IMR-90 (cell line): ENCODE results near the gene TBPL1. TPM values are rescaled to one million over a fixed set of nuclear protein-coding genes. Genes with fewer than 3 reads are reported as not detected.

Experiments used
- ATAC-seq: fragments of 200-7000 bp; cut with Tn5 transposase; 2 replicates; pipeline ENCODE4 v1.9.1; 2020; ENCODE audit warnings: low read depth, mild to moderate bottlenecking, moderate library complexity
- BruUV-seq: library from RNA; stranded (reverse); fragments of 400-500 nt; replicated peaks from 2 replicates; lab custom pipeline; 2021; lab: Mats Ljungman, UMichigan
- CTCF ChIA-PET: fragments of 300-600 bp; formaldehyde crosslinking; extraction: SDS; loops from one replicate; lab custom pipeline; 2021; ENCODE audit warnings: antibody characterized with exemption; lab: Yijun Ruan, JAX
- POLR2A ChIA-PET: fragments of 300-600 bp; sonication (Branson Sonifier 250); formaldehyde crosslinking; loops from one replicate; lab custom pipeline; 2022; ENCODE audit warnings: antibody characterized with exemption; ENCODE audit not compliant: unreplicated experiment; lab: Charles Lee
- DNase-seq: peaks from one replicate; pipeline ENCODE4 v3.0.0; 2013
- H2AFZ ChIP-seq: replicated peaks from 2 replicates; pipeline ENCODE3; 2013; ENCODE audit warnings: low read length, mild to moderate bottlenecking; ENCODE audit not compliant: poor library complexity
- H2AK5ac ChIP-seq: 2 replicates; pipeline ENCODE4 v1.6.1; 2013; ENCODE audit warnings: low read depth, low read length, inconsistent platforms
- H2AK9ac ChIP-seq: replicated peaks from 2 replicates; pipeline ENCODE3; 2013; ENCODE audit warnings: mild to moderate bottlenecking, low read depth, low read length, moderate library complexity; ENCODE audit not compliant: poor library complexity
- H2BK120ac ChIP-seq: 2 replicates; pipeline ENCODE4 v1.6.1; 2013; ENCODE audit warnings: low read depth, low read length, inconsistent platforms
- H2BK15ac ChIP-seq: 3 replicates; pipeline ENCODE4 v1.6.1; 2013; ENCODE audit warnings: low read depth, low read length, inconsistent platforms
- H2BK20ac ChIP-seq: 2 replicates; pipeline ENCODE4 v1.6.1; 2013; ENCODE audit warnings: low read depth, mild to moderate bottlenecking, inconsistent platforms, low read length, moderate library complexity
- H2BK5ac ChIP-seq: 2 replicates; pipeline ENCODE4 v1.6.1; 2013; ENCODE audit warnings: mild to moderate bottlenecking, low read depth, low read length, inconsistent platforms; ENCODE audit not compliant: poor library complexity, severe bottlenecking
- H3K14ac ChIP-seq: replicated peaks from 2 replicates; pipeline ENCODE4 v1.6.1; 2013; ENCODE audit warnings: low read depth, low read length, inconsistent platforms
- H3K18ac ChIP-seq: 2 replicates; pipeline ENCODE4 v1.6.1; 2013; ENCODE audit warnings: low read depth, low read length, control low read depth
- H3K23ac ChIP-seq: 2 replicates; pipeline ENCODE4 v1.6.1; 2013; ENCODE audit warnings: low read depth, low read length, inconsistent platforms
- H3K27ac ChIP-seq: 2 replicates; pipeline ENCODE4 v1.5.1; 2013; ENCODE audit warnings: mild to moderate bottlenecking, control low read depth, low read length; ENCODE audit not compliant: insufficient read depth
- H3K27me3 ChIP-seq: 2 replicates; pipeline ENCODE4 v1.6.1; 2013; ENCODE audit warnings: low read length; ENCODE audit not compliant: control insufficient read depth, insufficient read depth
- H3K36me3 ChIP-seq: 2 replicates; pipeline ENCODE4 v1.6.1; 2013; ENCODE audit warnings: low read length, mixed read lengths; ENCODE audit not compliant: control insufficient read depth, insufficient read depth
- H3K4ac ChIP-seq: 2 replicates; pipeline ENCODE4 v1.6.1; 2013; ENCODE audit warnings: low read depth, low read length, inconsistent platforms
- H3K4me1 ChIP-seq: 2 replicates; pipeline ENCODE4 v1.6.1; 2013; ENCODE audit warnings: low read length, mixed read lengths; ENCODE audit not compliant: control insufficient read depth, insufficient read depth
- H3K4me2 ChIP-seq: 2 replicates; pipeline ENCODE4 v1.6.1; 2013; ENCODE audit warnings: low read depth, mild to moderate bottlenecking, control low read depth, low read length, moderate library complexity
- H3K4me3 ChIP-seq: 2 replicates; pipeline ENCODE4 v1.5.1; 2013; ENCODE audit warnings: low read depth, mild to moderate bottlenecking, control low read depth, low read length, moderate library complexity; ENCODE audit not compliant: insufficient read depth
- H3K56ac ChIP-seq: 2 replicates; pipeline ENCODE4 v1.6.1; 2013; ENCODE audit warnings: low read length, inconsistent platforms; ENCODE audit not compliant: insufficient read depth; ENCODE audit errors: extremely low read depth
- H3K79me1 ChIP-seq, 2 experiments: 2 replicates each; pipeline ENCODE4 v1.6.1; 2013; ENCODE audit warnings: low read length in 2 of 2, inconsistent platforms in 1 of 2, low read depth in 1 of 2
- H3K9ac ChIP-seq: 2 replicates; pipeline ENCODE4 v1.6.1; 2013; ENCODE audit warnings: low read depth, low read length, control low read depth
- H3K9me1 ChIP-seq: 2 replicates; pipeline ENCODE4 v1.6.1; 2013; ENCODE audit warnings: low read length, inconsistent platforms; ENCODE audit not compliant: insufficient read depth
- H3K9me3 ChIP-seq: 2 replicates; pipeline ENCODE4 v1.6.1; 2013; ENCODE audit warnings: low read length; ENCODE audit not compliant: control insufficient read depth, insufficient read depth
- H4K20me1 ChIP-seq: 2 replicates; pipeline ENCODE4 v1.6.1; 2013; ENCODE audit warnings: low read length, inconsistent platforms; ENCODE audit not compliant: insufficient read depth
- H4K5ac ChIP-seq: 2 replicates; pipeline ENCODE4 v1.6.1; 2013; ENCODE audit warnings: mild to moderate bottlenecking, low read depth, low read length, control low read depth
- H4K8ac ChIP-seq, 2 experiments: 2 replicates each; pipeline ENCODE4 v1.6.1; 2013; ENCODE audit warnings: low read depth in 2 of 2, low read length in 2 of 2, control low read depth in 1 of 2, inconsistent platforms in 1 of 2
- H4K91ac ChIP-seq: 2 replicates; pipeline ENCODE4 v1.6.1; 2013; ENCODE audit warnings: low read depth, low read length, inconsistent platforms; ENCODE audit not compliant: insufficient read depth
- BHLHE40 ChIP-seq: fragments of 150-350 bp; IDR thresholded peaks from 2 replicates; pipeline ENCODE4 v1.6.1; 2016; ENCODE audit warnings: mild to moderate bottlenecking, low read depth, low read length
- CHD1 ChIP-seq: IDR thresholded peaks from 2 replicates; pipeline ENCODE4 v1.6.1; 2012; ENCODE audit warnings: low read depth, low read length, improper control_type of control experiment
- CTCF ChIP-seq: conservative IDR thresholded peaks from 2 replicates; pipeline ENCODE4 v1.5.1; 2012; ENCODE audit warnings: mild to moderate bottlenecking, low read depth, low read length, improper control_type of control experiment
- FOS ChIP-seq: fragments of 150-350 bp; IDR thresholded peaks from 2 replicates; pipeline ENCODE4 v1.6.1; 2016; ENCODE audit warnings: low read depth, low read length
- MAFK ChIP-seq: IDR thresholded peaks from 2 replicates; pipeline ENCODE4 v1.6.1; 2012; ENCODE audit warnings: low read depth, low read length, improper control_type of control experiment
- RAD21 ChIP-seq: IDR thresholded peaks from 2 replicates; pipeline ENCODE4 v1.6.1; 2012; ENCODE audit warnings: low read length, improper control_type of control experiment
- SMC3 ChIP-seq: fragments of 150-350 bp; IDR thresholded peaks from 2 replicates; pipeline ENCODE4 v1.6.1; 2016; ENCODE audit warnings: low read depth, mild to moderate bottlenecking, antibody characterized with exemption, low read length, moderate library complexity
- WGBS, 2 experiments: methylation state at CpG; one replicate each; pipeline versions ENCODE4 v1.1.5 to v1.1.7; 2013; ENCODE audit warnings: missing lambda C conversion rate in 2 of 2; ENCODE audit not compliant: insufficient read length in 1 of 2; ENCODE audit errors: extremely low coverage in 2 of 2; 5-methylcytosine and 5-hydroxymethylcytosine counted together
- dilution Hi-C: fragments of 300-500 bp; cut with HindIII; formaldehyde crosslinking; loops from one replicate; pipeline ENCODE4 v1.14.3; 2018; ENCODE audit warnings: low sequenced_read_pairs; ENCODE audit not compliant: unreplicated experiment
- in situ Hi-C: fragments of 300-500 bp; cut with MboI; formaldehyde crosslinking; loops from 3 replicates; pipeline ENCODE4 v1.14.3; 2019; ENCODE audit warnings: low sequenced_read_pairs, inconsistent platforms, mixed read lengths
- intact Hi-C: fragments of 100-400 bp; cut with micrococcal nuclease; formaldehyde crosslinking; loops from 2 replicates; pipeline ENCODE4 v1.10.0; 2022
- polyA plus RNA-seq, 3 experiments: library from polyadenylated mRNA; depleted of rRNA; stranded (reverse); fragments of >200 nt; gene quantifications; 2 replicates each; pipeline ENCODE4 v1.2.3, GENCODE V29; 2012; ENCODE audit warnings: low replicate concordance in 1 of 3
- total RNA-seq: library from RNA; depleted of rRNA; stranded (reverse); fragments of >200 nt; gene quantifications from 2 replicates; pipeline ENCODE4 v1.2.3, GENCODE V29; 2012

Gene TBPL1
- total and polyA plus RNA-seq, 2 of the 4 experiments (the other 2 are of a cell fraction), result 25.6 to 32.5 TPM

GRCh38 chr6:133921249-133921859, 31.7 kb upstream of the TBPL1 start:
- BruUV-seq, result no TSS peak
- no peak overlapping the region for H3K56ac ChIP-seq
- H2BK15ac ChIP-seq, result no peak overlapping the region
- H3K27me3 ChIP-seq, result no peaks in the 10 kb centered on the region
- dilution Hi-C loops, result no loop called here
- H3K4ac ChIP-seq, result no peak overlapping the region
- H3K79me1 ChIP-seq, result no peaks in the 10 kb centered on the region
- no peaks in the 10 kb centered on the region for H4K20me1 ChIP-seq
- H3K4me1 ChIP-seq, result peaks cover 6% of the 10 kb centered on the region; the same call in 1 of the 2 replicates
- no peak overlapping the region for H2AK9ac ChIP-seq
- no peaks in the 10 kb centered on the region for H3K9me3 ChIP-seq
- TF ChIP-seq CTCF (peak; percentile 88), FOS (no peak), BHLHE40 (no peak), CHD1 (no peak), MAFK (no peak), RAD21 (peak; percentile 87), SMC3 (peak; percentile 62)
- peak; percentile 83 for ATAC-seq
- no peaks in the 10 kb centered on the region for H3K9me1 ChIP-seq
- no peak overlapping the region for H2BK5ac ChIP-seq
- no peak overlapping the region for H2BK20ac ChIP-seq
- no peak overlapping the region for H3K14ac ChIP-seq
- no peak overlapping the region for H3K9ac ChIP-seq
- H4K5ac ChIP-seq, result no peak overlapping the region
- in situ Hi-C loops, result loop anchor here (5.0 to 25.0 kb wide), 3 partner anchors 176 to 959 kb away; no protein-coding TSS in a partner anchor
- no peak overlapping the region for H2AK5ac ChIP-seq
- H3K18ac ChIP-seq, result no peak overlapping the region
- H2AFZ ChIP-seq, result no peak overlapping the region
- no CpG with 5 or more reads among the region's 6 CpGs for WGBS, 2 experiments
- intact Hi-C loops, result no loop called here
- no peaks in the 10 kb centered on the region for H3K36me3 ChIP-seq
- H3K4me3 ChIP-seq, result no peak overlapping the region
- H4K8ac ChIP-seq, result no peak overlapping the region
- no peak overlapping the region for H3K4me2 ChIP-seq
- no peak overlapping the region for H4K91ac ChIP-seq
- peak; percentile 81 for DNase-seq
- no peak overlapping the region for H3K23ac ChIP-seq
- no peak overlapping the region for H3K27ac ChIP-seq
- H2BK120ac ChIP-seq, result no peak overlapping the region
- CTCF ChIA-PET, result interaction anchor here (0.7 to 6.3 kb wide), 10 partner anchors 11 to 353 kb away, joined by 3 to 88 read pairs (median 4); no protein-coding TSS in a partner anchor
- POLR2A ChIA-PET, result no interaction called here
